Peyer's patch (tissue), 4 donors: Measurements from ENCODE around the gene RAP1A. TPM values are rescaled to one million over a fixed set of nuclear protein-coding genes. Genes with fewer than 3 reads are reported as not detected.
A peak's percentile ranks its signal among the peaks of the same experiment; 100 is the strongest.

Source experiments
- DNase-seq, 3 donors: peaks; one replicate each; pipeline ENCODE4 v3.0.0-alpha.2; 2017 to 2019
- H3K27ac ChIP-seq, 4 donors: fragments of 200-600 bp; sonication (generic); one replicate each; pipeline ENCODE4 v1.5.1; 2016 to 2019
- H3K27me3 ChIP-seq, 2 donors: fragments of 200-600 bp; sonication (generic); one replicate each; pipeline ENCODE4 v1.5.1; 2019
- H3K36me3 ChIP-seq, 3 donors: fragments of 200-600 bp; sonication (generic); one replicate each; pipeline ENCODE4 v1.5.1; 2016 to 2019
- H3K4me1 ChIP-seq, 4 donors: fragments of 200-600 bp; sonication (generic); one replicate each; pipeline ENCODE4 v1.5.1; 2016 to 2019
- H3K4me3 ChIP-seq, 4 donors: fragments of 200-600 bp; sonication (generic); 1 replicate in 3 of 4; 2 replicates in 1 of 4; pipeline ENCODE4 v1.5.1; 2016 to 2019; ENCODE audit warnings: mild to moderate bottlenecking in 1 of 4
- H3K9me3 ChIP-seq, 4 donors: fragments of 200-600 bp; sonication (generic); one replicate each; pipeline ENCODE4 v1.5.1; 2016 to 2019; ENCODE audit warnings: mild to moderate bottlenecking in 1 of 4
- CTCF ChIP-seq, 6 experiments: fragments of 450-650 bp in 4 of 6; fragments of 200-600 bp in 2 of 6; sonication (generic) in 1 of 6; IDR thresholded peaks; one replicate each; pipeline ENCODE4 v1.5.1; 2017 to 2019; ENCODE audit warnings: antibody characterized with exemption in 6 of 6, mild to moderate bottlenecking in 3 of 6, moderate library complexity in 1 of 6
- POLR2A ChIP-seq, 2 donors: fragments of 450-650 bp; IDR thresholded peaks; one replicate each; pipeline ENCODE4 v1.5.1; 2017; ENCODE audit warnings: antibody characterized with exemption in 2 of 2, mild to moderate bottlenecking in 2 of 2, moderate library complexity in 2 of 2
- total RNA-seq, 4 donors: library from RNA; depleted of rRNA; stranded (reverse); fragments of >200 nt; gene quantifications; one replicate each; pipeline ENCODE4 v1.1.0, GENCODE V29; 2016

RAP1A gene
- total RNA-seq, 4 donors from 2014 or later: 16.5 to 66.0 (median 46.2) TPM

GRCh38 chr1:111622166-111622565 is 2.6 kb downstream of the RAP1A start:
- DNase-seq: no peak
- Histone ChIP-seq H3K27me3 (no peaks in the 10 kb centered on the region), H3K4me1 (peaks cover 3 to 51% (median 4%) of the 10 kb centered on the region in 4 donors), H3K36me3 (no peaks in the 10 kb centered on the region), H3K9me3 (no peaks in the 10 kb centered on the region), H3K4me3 (no peak overlapping the region), H3K27ac (peak overlapping the region in 2 of 4 donors; percentile 95 to 98)
- TF ChIP-seq POLR2A (IDR thresholded peaks at IDR 0.05): no peak
- no peak for TF ChIP-seq CTCF (IDR thresholded peaks at IDR 0.05)

GRCh38 chr1:111624382-111624781 is 4.8 kb downstream of the RAP1A start:
- DNase-seq: no peak
- Histone ChIP-seq H3K4me1 (peaks cover 0 to 45% (median 1%) of the 10 kb centered on the region in 4 donors), H3K4me3 (no peak overlapping the region), H3K27ac (peak overlapping the region in 1 of 4 donors; percentile 35), H3K27me3 (no peaks in the 10 kb centered on the region), H3K36me3 (no peaks in the 10 kb centered on the region), H3K9me3 (no peaks in the 10 kb centered on the region)
- no peak for TF ChIP-seq POLR2A (IDR thresholded peaks at IDR 0.05)

GRCh38 chr1:111625276-111625675 is 5.7 kb downstream of the RAP1A start:
- Histone ChIP-seq H3K9me3 (no peaks in the 10 kb centered on the region), H3K27ac (peak overlapping the region in 1 of 4 donors; percentile 19), H3K4me1 (peaks cover 0 to 45% (median 4%) of the 10 kb centered on the region in 4 donors), H3K36me3 (no peaks in the 10 kb centered on the region), H3K27me3 (no peaks in the 10 kb centered on the region), H3K4me3 (no peak overlapping the region)
- TF ChIP-seq POLR2A (IDR thresholded peaks at IDR 0.05) (no peak), CTCF (IDR thresholded peaks at IDR 0.05) (no peak)
- DNase-seq: no peak

GRCh38 chr1:111628153-111628552 is 8.6 kb downstream of the RAP1A start:
- peaks cover 0 to 22% (median 4%) of the 10 kb centered on the region in 4 donors for H3K4me1 ChIP-seq
- no peak for DNase-seq
- no peaks in the 10 kb centered on the region for H3K36me3 ChIP-seq
- H3K27ac ChIP-seq: no peak overlapping the region
- TF ChIP-seq POLR2A (IDR thresholded peaks at IDR 0.05): no peak
- no peak for TF ChIP-seq CTCF (IDR thresholded peaks at IDR 0.05)
- H3K27me3 ChIP-seq: no peaks in the 10 kb centered on the region
- H3K4me3 ChIP-seq: no peak overlapping the region
- no peaks in the 10 kb centered on the region for H3K9me3 ChIP-seq

GRCh38 chr1:111629190-111629954 is 9.8 kb downstream of the RAP1A start:
- no peak overlapping the region for H3K27ac ChIP-seq

More at GRCh38 chr1:111629190-111629954, 9.8 kb downstream of the RAP1A start:
- no peak for DNase-seq
- Histone ChIP-seq H3K9me3 (no peaks in the 10 kb centered on the region), H3K36me3 (no peaks in the 10 kb centered on the region), H3K4me1 (peaks cover 0 to 22% (median 3%) of the 10 kb centered on the region in 4 donors), H3K4me3 (no peak overlapping the region), H3K27me3 (no peaks in the 10 kb centered on the region)
- TF ChIP-seq POLR2A (IDR thresholded peaks at IDR 0.05) (no peak), CTCF (IDR thresholded peaks at IDR 0.05) (no peak)
